LNCaP clone FGC (cell line): ENCODE data around the gene LMAN2.

Experiments used
- DNase-seq: peaks from one replicate; pipeline ENCODE4 v3.0.0-alpha.2; 2011; ENCODE audit warnings: low read depth
- H3K4me3 ChIP-seq: 2 replicates; pipeline ENCODE4 v1.5.1; 2011; ENCODE audit warnings: mild to moderate bottlenecking, low read depth, low read length, control low read depth
- CTCF ChIP-seq: IDR thresholded peaks from 2 replicates; pipeline ENCODE4 v1.5.1; 2012; ENCODE audit warnings: mild to moderate bottlenecking; ENCODE audit not compliant: control insufficient read depth, insufficient read depth; ENCODE audit errors: extremely low read depth

Gene LMAN2

GRCh38 chr5:177386542-177386941, 35.1 kb upstream of the LMAN2 start:
- DNase-seq = no peak
- H3K4me3 ChIP-seq = no peak overlapping the region
- TF ChIP-seq CTCF = no peak

- no peak for TF ChIP-seq CTCF
- H3K4me3 ChIP-seq = no peak overlapping the region
- DNase-seq = no peak
These were observed 34.3 kb upstream of the LMAN2 start for GRCh38 chr5:177385720-177386119.

- H3K4me3 ChIP-seq = no peak within 1 kb of the TSS
- TF ChIP-seq CTCF = no peak
- no peak for DNase-seq
These were observed 32.7 kb upstream of the LMAN2 start, which contains the start of gene SLC34A1 for GRCh38 chr5:177384134-177384533. SLC34A1 (plus strand) TSS chr5:177384434; CDS start chr5:177385742, 1,308 bp downstream.

GRCh38 chr5:177383181-177383580, 31.7 kb upstream of the LMAN2 start:
- no peak for DNase-seq
- H3K4me3 ChIP-seq = no peak overlapping the region
- no peak for TF ChIP-seq CTCF

GRCh38 chr5:177382423-177383029, 31.1 kb upstream of the LMAN2 start:
- TF ChIP-seq CTCF = peak; percentile 46
- no peak for DNase-seq
- H3K4me3 ChIP-seq = no peak overlapping the region

GRCh38 chr5:177380805-177381126, 29.3 kb upstream of the LMAN2 start:
- DNase-seq = no peak
- TF ChIP-seq CTCF = no peak
- no peak overlapping the region for H3K4me3 ChIP-seq
